ENCODE data around the gene CAT.

Gene CAT

DNA sequence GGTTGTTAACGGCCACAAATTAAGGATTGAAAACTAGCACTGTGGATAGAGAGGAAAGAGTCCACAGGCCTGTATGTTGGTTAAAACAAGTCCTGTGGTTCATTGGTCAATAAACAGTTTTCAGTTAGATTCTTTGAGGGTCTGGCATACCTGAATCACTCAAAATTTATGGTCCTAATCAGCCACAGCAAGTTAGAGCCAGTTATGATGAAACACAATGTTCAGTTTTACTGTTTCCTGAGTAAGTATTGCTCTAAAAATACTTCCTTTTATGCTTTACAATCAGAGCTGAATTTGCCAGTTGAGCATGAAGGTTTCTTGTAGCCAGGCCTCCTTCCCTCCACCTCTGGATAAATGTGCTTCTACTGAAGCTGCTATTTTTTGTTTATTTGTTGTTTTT lies 12.9 kb upstream of the CAT start:
- no peak for FAIRE-seq

DNA sequence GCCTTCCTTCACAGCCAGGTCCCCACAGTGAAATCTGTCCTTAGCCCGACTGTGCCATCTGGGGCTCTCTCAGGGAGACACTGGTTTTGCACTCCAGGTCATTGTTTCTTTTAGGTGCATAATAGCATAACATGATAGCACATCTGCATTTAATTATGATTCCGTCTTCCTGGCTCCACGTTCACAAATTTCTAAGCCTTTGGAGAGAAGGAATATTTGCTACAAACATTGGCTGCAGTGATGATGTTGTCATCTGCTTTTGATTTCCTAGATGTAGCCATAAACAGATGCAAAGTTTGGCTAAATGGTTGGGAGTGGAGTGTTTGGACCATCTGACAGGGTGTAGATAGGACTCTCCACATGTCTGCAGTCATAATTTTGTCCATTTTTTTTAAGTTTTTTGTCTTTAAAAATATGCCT lies 12.0 kb upstream of the CAT start:
- FAIRE-seq, result peak; percentile 94

DNA sequence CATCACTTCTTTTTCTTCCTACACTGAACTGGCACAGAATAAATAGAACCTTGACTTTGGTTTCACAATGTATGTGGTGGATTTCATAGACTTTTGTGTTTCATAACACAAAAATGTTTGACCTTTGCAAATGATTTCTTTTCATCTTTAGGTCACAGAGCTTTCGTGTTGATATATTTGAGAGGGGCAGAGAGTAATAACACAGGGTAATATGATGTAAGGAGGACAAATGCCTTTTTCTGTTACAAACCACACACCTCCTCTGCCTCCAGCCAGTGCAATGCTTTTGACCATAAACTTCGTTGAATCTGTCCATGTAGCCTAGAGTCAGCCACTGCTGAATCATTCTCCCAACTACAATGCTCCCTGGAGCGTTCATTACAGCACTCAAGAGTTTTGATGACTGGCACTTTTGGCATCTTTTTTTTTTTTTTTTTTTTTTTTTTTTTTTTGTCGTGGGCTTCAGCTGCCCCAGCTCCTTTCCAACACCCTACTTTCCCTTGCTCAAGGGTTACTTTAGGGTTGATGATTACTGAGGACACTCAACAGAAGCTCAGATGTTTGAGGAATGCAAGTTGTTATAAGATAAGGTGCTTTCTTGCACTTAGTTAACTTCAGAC lies 11.4 kb upstream of the CAT start:
- FAIRE-seq, result no peak

DNA sequence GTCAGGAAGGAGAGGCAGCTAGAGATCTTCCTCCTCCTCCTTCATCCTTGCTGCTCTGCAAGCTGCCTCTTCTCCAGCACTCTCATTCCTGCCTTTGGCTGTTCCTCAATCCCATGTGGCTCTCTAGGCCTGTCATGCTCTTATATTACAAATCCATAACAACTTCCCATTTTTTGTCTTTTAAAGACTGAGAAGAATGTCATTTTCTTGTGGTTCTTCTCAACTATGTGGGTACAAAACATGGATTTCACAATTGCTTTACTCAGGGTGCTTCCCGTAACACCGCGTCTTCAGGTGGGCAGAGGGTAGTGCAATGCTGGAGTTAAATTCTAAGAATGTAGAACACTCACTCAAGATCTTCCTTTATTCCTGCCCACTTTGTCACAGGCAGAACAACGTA lies 6.8 kb upstream of the CAT start:
- no peak for FAIRE-seq

DNA sequence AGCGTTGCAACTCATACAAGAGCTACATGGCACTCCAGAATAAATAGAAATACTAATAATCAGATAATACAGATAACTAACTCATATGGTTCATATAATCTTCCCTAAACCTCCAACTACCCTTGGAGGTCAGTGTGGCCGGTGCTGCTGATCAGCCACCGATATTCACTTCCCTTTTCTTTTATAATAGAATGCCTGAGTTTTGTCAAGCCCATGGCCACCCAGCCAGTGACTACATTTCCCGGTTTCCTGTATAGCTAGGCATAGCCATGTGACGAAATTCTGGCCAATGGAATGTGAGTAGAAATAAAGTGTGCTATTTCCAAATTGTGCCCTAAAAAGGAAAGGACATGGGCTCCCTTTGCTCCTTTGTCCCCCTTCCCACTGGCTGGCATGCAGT lies 5.9 kb upstream of the CAT start:
- no peak for FAIRE-seq

DNA sequence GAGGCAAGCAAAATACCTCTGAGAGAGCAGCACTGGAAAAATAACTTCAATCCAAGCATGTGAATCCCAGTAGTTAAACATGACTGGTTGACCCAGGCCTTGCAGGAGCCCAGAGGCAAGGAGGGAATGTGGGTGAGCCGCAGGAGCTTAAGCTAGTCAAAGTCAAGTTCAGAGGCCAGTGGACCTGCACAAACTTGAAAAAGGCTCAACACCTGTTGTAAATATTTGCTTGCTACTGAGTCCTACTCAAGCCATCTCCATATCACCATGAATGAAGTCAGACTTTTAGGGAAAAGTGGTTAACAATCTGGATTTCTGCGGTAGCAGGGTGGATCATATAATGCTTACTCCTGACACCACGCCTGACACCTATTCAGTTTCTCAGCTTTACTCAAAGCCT lies 4.8 kb upstream of the CAT start:
- no peak for FAIRE-seq

DNA sequence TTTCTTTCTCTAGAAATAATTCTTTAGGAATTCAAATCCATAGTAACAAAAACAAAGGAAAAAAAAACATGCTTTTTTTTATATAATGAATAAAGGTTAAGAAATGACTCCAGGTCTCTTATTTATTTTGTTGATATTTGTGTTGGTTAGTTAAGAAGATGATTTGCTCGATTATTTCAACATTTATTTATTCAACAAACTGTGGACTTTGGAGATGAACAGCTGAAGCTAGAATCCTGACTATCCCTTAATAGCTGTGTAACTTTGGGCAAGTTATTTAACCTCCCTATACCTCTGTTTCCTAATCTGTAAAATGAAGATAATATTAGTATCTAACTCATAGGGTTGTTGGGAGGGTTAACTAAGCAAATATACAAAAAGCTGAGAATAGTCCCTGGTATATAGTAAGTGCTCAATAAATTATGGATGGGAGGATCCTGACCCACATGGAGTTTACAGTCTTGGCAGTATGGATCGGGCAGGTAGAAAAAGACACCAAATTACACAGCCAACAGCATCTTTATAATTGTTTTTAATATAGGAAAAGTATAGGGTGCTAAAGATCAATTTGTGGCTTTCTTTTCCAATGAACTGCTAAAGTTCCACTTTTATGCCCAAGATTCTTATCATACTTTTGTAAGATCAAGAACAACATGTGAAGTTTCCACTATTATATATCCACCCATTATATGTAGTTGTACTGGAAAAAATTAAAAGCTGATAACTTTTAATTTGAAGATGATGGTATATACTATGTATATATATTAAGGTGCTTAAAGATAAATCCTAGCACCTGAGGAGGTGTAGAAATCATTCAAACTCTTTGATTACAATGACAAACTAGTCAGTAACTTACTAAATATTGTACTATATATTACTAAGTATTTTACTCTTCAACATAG lies 1.3 kb upstream of the CAT start:
- no peak for FAIRE-seq

DNA sequence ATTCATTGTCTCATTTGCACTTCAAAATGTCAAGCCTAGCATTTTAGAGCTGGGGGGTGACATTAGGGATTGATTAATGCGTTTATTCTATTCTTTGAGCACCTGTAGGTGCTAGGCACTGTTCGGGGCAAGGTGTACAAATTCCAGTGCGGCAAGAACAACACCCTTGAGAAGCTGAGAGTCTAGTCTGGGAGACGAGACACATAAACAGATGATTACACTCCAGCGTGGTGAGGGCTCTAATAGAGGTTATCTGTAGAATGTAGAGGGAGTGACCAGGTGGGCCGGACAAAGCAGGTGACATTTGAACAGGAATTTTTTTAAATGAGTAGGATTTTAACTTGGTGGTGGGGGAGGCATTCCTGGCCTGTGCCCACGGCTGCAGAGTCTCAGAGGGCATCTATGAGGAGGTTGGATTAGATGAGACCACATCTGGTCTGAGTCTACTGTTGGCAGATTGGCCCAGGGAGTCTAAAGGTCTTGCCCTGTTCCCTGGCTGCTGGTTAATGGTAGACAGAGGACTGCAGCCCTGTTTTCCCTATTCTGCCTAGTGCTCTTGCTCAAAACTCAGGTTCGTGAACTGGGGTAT lies 970 bp downstream of the CAT start:
- no peak for FAIRE-seq

DNA sequence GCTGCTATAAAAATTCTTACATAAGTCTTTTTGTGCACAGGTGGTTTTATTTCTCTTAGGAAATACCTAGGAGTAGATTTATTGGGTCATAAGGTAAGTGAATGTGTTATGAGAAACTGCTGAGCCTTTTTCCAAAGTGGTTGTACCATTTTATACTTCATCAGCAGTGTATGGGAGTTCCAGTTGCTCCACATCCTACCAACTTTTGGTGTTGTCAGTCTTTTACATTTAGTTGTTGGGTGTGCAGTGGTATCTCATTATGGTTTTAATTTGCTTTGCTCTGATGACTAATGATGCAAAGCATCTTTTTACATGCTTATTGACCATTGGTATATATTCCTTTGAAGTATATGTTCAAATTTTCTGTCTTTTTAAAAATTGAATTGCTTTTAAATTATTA lies 3.1 kb downstream of the CAT start:
- FAIRE-seq, result no peak

DNA sequence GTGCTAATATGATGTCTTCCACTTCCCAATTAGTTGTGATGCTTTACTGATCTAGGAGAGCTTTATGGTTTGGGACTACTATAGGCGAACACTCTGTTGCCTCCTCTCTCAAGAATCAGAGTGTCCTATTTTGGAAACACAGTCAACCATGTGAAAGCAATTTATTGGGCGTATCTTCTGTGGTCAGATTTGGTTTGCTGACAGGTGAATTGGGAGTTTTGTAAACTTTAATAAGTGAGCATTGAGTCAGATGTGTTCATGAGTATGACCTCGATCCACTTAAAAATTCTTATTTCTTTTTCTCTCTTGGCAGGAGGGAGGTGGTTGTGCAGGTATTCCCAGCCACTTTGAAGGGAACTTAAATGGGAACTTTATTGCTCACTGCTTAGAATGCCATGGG lies 4.4 kb downstream of the CAT start:
- FAIRE-seq, result no peak

DNA sequence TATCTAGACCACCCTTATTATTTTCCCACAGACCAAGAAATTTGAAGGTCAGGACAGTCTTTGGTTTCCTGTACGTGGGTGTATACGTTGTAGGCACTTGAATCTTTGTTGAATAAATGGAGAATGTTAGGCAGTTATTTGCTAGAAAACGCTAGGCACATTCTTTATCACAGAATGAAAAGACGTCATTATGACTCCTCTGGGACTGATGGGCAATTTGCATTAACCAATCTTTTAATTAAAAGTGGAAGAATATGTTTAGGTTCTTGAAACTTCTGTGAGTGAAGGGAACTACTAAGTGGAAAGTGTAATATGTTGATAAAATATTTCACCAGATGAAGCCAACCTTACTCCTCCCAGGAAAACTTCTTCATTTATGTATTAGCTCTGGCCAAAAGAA lies 5.7 kb downstream of the CAT start:
- no peak for FAIRE-seq

DNA sequence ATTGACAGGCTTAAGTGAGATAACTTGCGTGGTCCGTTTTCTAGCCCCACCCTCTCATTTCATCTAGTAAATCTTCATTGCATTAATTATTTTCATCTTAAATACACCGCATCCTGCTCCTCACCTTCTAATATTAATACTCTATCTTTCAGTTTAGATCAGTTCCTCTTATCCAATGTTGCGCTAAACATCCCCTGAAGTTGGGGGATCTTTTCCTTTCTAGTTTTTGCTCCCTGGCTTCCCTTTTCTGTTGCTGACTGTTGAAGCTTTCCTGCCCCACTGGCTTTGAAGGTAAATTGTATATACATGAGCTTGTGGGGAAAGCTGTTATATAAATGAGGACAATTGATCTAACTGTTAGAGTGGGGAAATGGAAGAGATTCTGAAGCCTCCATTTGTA lies 7.2 kb downstream of the CAT start:
- FAIRE-seq, result no peak

DNA sequence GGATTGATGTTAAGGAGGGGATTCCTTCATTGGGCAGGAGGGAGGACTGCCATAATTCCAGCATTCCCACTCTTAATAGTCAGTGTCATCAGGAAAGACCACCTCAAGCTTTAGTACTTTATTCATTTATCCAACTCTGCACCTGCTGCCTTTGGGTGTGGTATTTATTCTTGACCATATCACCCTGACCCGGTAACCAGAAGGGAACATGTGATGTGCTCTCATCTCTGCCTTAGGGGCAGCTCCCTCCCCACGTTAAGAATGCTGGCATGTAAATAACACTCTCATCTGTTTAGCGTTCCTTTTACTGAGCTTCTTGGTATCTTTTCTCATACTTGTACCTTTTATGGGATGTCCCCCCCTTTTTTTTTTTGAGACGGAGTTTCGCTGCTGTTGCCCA lies 7.7 kb downstream of the CAT start:
- FAIRE-seq, result no peak

DNA sequence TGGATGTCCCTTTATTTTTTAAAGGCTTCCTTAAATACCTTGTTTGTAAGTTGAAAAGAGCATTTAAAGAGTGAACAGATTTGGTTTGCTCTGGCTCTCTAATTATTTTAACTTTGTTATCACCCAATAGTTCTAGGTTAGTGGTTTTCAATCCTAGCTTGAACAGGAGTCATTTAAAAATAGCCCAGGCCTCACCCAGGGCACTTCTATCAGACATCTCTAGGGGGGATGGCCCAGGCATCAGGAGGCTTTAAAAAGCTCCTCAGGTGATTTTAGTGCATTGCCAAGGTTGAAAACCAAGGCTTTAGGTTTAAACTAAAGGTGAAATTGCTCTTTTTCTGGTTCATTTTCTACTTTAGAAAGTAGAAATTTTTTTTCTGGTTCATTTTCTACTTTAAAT lies 8.3 kb downstream of the CAT start:
- no peak for FAIRE-seq

DNA sequence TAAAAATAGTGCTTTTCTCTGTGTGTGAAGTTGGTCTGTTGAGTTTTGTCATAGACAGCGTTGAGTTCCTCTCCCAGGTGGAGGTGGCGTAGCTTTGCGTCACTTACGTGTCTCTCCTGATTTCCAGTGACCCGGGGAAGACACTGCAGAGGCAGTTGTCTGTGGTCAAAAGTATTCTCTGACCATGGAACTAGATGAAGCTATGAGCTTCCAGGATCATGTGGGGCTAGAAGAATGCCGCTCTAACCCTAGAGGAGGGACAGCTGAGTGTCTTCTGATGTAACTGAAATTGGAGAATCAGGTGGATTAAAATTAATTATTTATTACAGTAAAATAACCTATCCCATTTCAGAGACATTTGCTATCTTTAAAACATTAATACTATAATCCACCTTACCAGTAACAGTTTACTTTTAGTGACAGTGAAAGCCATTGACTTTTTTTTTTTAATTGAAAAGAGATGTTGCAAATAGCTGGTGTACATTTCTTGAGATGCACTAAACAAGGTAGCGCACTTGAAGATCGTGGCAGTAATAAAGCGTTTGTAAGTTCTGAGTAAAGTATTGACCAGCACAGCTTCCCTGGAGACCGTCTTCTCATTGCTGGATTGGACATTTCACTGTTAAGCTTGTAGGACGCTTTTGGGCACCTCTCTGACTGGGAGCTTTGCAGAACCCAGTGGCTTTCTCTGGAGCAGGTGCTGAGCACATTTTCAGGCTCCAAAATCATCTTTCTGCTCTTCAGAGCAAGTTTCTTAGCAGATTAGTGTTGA lies 9.7 kb downstream of the CAT start:
- no peak for FAIRE-seq

DNA sequence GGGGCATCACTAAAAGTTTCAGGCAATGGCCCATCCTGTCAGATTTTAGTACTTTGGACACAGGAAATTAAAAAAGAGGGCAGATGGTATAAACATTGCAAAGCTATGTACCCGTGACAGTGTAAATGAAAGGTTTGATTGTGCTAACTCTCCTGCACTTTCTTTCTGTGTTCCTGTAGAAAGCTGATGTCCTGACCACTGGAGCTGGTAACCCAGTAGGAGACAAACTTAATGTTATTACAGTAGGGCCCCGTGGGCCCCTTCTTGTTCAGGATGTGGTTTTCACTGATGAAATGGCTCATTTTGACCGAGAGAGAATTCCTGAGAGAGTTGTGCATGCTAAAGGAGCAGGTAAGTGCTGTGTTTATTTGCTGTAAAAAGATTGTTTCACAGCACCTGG lies 10.3 kb downstream of the CAT start:
- FAIRE-seq, result no peak

DNA sequence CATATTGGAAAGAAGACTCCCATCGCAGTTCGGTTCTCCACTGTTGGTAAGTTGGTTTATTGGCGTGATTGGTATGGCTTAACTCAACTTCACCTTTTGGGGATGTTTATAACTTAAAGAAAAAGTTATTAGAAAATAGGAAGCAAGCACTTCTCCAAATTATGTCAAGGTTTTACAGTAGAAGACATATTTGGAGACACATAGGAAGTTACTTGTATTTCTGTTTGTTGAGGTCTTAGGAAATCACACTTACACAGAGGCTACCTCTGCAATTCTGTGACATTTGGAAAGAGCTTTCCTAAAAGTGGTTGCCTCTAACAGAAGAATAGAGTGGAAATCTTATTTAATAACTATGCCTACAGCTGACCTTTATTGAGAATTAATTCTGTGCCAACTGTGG lies 12.3 kb downstream of the CAT start:
- FAIRE-seq, result no peak

DNA sequence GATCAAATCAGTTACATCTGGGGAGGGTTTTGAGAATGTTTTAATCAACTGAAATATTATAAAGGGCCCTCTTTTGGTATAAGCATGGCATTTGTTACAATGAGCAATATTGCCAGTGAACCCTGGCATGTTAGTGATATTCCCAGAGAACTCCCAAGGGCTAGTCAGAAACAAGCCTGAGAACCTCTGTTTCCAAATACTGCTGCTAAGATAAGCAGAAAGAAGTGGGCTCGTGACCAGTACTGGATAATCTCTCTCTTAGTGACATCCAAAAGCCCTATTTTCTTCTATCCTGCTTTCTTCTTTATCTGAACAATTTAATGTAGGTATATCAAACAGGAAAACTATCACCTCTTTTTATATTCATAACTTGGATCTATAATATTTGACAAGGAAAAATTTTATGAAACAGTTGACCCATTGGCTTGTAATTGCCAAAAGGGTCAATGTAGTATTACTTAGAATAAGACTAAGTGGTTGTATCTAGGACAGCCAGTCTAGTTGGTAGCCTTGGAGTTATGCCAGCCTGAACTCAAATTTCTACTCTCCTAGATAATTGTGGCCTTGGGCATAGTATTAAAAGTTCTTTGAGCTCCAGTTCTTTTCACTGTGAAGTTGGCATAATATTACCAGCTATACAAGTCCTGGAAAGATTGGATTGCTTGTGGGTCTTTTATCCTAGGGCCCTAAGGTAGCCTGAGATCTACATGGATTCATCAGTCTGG lies 15.7 kb downstream of the CAT start:
- no peak for FAIRE-seq

DNA sequence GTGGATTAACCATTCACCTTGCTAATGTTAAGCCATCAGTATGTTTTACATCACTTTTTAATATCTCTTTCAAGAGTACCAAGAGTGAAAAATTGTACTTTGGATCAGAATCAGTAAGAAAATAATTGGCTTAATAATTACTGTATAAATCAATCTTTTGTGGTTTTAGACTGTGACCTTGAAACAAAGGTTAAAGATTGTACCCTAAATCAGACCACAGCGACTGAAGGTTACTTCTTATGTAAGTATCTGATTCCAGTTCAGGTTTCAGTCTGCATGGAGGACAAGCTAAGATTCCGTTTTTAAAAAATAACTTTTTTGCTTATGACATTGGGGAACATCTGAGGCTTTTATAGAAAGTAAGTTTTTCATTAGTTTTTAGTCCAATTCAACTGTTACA lies 18.9 kb downstream of the CAT start:
- no peak for FAIRE-seq

DNA sequence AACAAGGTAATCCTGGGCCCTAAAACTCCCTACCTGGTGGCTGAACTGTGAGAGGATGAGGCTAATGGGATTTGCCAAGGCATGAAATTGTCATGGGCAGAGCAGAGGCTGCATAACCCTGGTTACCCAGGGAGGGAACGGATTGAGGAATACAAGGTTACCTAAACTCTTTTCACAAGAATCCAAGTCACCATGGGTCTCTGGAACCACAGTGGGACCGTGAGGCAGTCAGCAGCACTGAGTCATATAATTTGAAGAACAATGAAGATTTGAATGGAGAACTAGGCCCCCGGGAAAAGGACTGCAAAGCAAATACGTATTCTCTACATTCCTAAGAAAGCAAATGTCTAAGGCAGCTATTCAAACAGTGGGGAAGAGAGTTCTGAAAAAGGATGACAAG lies 19.8 kb downstream of the CAT start:
- no peak for FAIRE-seq

DNA sequence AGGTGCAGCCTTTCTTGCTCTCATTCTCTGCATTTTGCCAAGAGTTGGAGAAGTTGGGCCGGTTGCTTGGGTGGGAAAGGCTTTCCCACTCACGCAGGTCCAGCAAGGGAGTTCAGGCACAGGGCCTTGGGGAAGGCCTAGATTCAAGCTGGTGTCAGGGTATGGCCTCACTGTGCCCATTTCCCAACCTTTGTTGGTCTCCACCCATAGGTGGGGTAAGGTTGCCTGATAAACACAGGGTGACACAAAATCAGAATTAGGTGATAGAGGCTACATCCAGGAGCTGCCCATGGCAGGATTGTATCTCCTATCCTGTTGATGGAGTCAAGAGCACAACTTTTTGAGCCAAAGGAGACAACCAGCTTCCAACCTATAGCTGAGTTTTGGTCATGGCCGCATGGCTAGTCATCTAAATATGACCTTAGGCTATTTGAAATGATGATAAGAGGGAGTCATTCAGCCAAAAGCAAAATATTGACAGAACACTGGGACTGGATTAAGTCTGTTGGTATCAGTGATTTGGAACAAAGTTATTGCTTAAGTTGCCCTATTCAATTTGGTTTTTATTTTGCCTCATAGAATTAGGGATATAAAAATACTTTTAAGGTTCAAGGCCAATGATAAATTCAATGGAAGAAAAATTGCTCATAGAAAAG lies 20.9 kb downstream of the CAT start:
- FAIRE-seq, result no peak

DNA sequence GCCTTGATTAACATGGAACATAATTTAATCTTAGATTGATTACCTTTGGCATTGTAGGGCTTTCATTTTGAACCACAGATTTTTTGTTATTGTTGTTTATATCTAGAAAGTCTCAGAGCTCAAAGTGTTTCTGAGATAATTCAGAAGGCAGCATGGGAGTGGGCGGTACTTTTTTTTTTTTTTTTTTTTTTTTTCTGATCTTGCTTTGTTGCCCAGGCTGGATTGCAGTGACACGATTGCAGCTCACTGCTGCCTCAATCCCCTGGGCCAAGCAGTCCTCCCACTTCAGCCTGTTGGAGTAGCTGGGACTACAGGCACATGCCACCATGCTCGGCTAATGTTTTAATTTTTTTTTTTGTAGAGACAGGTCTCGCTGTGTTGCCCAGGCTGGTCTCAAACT lies 21.5 kb downstream of the CAT start:
- FAIRE-seq, result no peak
